ENCODE data around the gene RUNX1. TPM values are rescaled to one million over a fixed set of nuclear protein-coding genes. Genes with fewer than 3 reads are reported as not detected.

Gene RUNX1
- total and polyA plus RNA-seq, 7 donors: 8.7 to 230 (median 30.1) TPM

GRCh38 chr21:34899302-34899701 is 149.8 kb downstream of the RUNX1 start:
- no peak overlapping the region for H3K27ac ChIP-seq
- H3K36me3 ChIP-seq (ENCODE audit: insufficient read depth in 1 of 2, low read depth in 1 of 2): no peaks in the 10 kb centered on the region
- H3K9me3 ChIP-seq: peaks cover 10% of the 10 kb centered on the region
- TF ChIP-seq CTCF (IDR thresholded peaks at IDR 0.05): no peak
- WGBS, 3 donors: 70 to 85% (median 80%) methylated on average over 2 of the region's 2 CpGs
- intact Hi-C loops (cut with DNase I): loop anchor here in 1 of 2 donors (10.0 kb wide), 2 partner anchors 305 to 355 kb away; no protein-coding TSS in a partner anchor
- ATAC-seq: no peak
- no peaks in the 10 kb centered on the region for H3K4me1 ChIP-seq
- DNase-seq: no peak
- H3K4me3 ChIP-seq: no peak overlapping the region
- H3K27me3 ChIP-seq (ENCODE audit: insufficient read depth in 3 of 3, low read length in 2 of 3): peaks cover 0 to 24% (median 3%) of the 10 kb centered on the region in 3 donors

- Histone ChIP-seq H3K4me3 (no peak overlapping the region), H3K9me3 (peaks cover 10% of the 10 kb centered on the region), H3K4me1 (no peaks in the 10 kb centered on the region), H3K27me3 (ENCODE audit: insufficient read depth in 3 of 3, low read length in 2 of 3) (peaks cover 0 to 25% (median 3%) of the 10 kb centered on the region in 3 donors), H3K36me3 (ENCODE audit: insufficient read depth in 1 of 2, low read depth in 1 of 2) (no peaks in the 10 kb centered on the region), H3K27ac (no peak overlapping the region)
- intact Hi-C loops (cut with DNase I): loop anchor here in 1 of 2 donors (10.0 kb wide), 2 partner anchors 307 to 357 kb away; no protein-coding TSS in a partner anchor
- TF ChIP-seq CTCF (IDR thresholded peaks at IDR 0.05): no peak
- ATAC-seq: no peak
- no peak for DNase-seq
- 54 to 89% (median 85%) methylated on average over 2 of the region's 2 CpGs for WGBS, 3 donors
These were observed 151.3 kb downstream of the RUNX1 start for GRCh38 chr21:34897828-34898227.

- ATAC-seq (no peak), DNase-seq (no peak)
- 73 to 93% (median 85%) methylated on average over 1 of the region's 1 CpG for WGBS, 3 donors
- Histone ChIP-seq H3K4me3 (no peak overlapping the region), H3K9me3 (peaks cover 10% of the 10 kb centered on the region), H3K27me3 (ENCODE audit: insufficient read depth in 3 of 3, low read length in 2 of 3) (peaks cover 0 to 46% (median 11%) of the 10 kb centered on the region in 3 donors), H3K36me3 (ENCODE audit: insufficient read depth in 1 of 2, low read depth in 1 of 2) (no peaks in the 10 kb centered on the region), H3K4me1 (peaks cover 12% of the 10 kb centered on the region), H3K27ac (no peak overlapping the region)
- intact Hi-C loops (cut with DNase I): loop anchor here (5.0 to 10.0 kb wide), 4 partner anchors 153 to 718 kb away; partner anchors contain the start of gene RUNX1 (in 1 of the 2)
- TF ChIP-seq CTCF (IDR thresholded peaks at IDR 0.05): no peak
These were observed 154.7 kb downstream of the RUNX1 start for GRCh38 chr21:34894401-34894800.

GRCh38 chr21:34892209-34892608 is 156.9 kb downstream of the RUNX1 start:
- ATAC-seq: no peak
- H3K27me3 ChIP-seq (ENCODE audit: insufficient read depth in 3 of 3, low read length in 2 of 3): peaks cover 0 to 42% (median 8%) of the 10 kb centered on the region in 3 donors

More at GRCh38 chr21:34892209-34892608, 156.9 kb downstream of the RUNX1 start:
- no peak for TF ChIP-seq CTCF (IDR thresholded peaks at IDR 0.05)
- DNase-seq: no peak
- Histone ChIP-seq H3K27ac (no peak overlapping the region), H3K9me3 (no peaks in the 10 kb centered on the region), H3K36me3 (ENCODE audit: insufficient read depth in 1 of 2, low read depth in 1 of 2) (no peaks in the 10 kb centered on the region), H3K4me3 (no peak overlapping the region), H3K4me1 (peaks cover 16% of the 10 kb centered on the region)
- intact Hi-C loops (cut with DNase I): loop anchor here (5.0 to 10.0 kb wide), 4 partner anchors 155 to 720 kb away; partner anchors contain the start of gene RUNX1 (in 1 of the 2)

All from psoas muscle (tissue), 8 donors.